HG03575 (cell line): ENCODE data around the gene UQCC5.

Source experiments
- ATAC-seq: cut with Tn5 transposase; IDR thresholded peaks from one replicate; pipeline ENCODE4 v1.9.1; 2021; ENCODE audit not compliant: unreplicated experiment, insufficient number of reproducible peaks, low FRiP score; ENCODE audit errors: extremely low read depth

The UQCC5 gene

GRCh38 chr3:52502808-52503350 lies 33.5 kb upstream of the UQCC5 start:
- ATAC-seq = no peak

- no peak for ATAC-seq
Observed at GRCh38 chr3:52503788-52504424, 32.5 kb upstream of the UQCC5 start.

- no peak for ATAC-seq
Observed at GRCh38 chr3:52504977-52505376, 31.4 kb upstream of the UQCC5 start.

GRCh38 chr3:52506266-52506966 lies 30.0 kb upstream of the UQCC5 start:
- ATAC-seq = no peak

- ATAC-seq = no peak
Observed at GRCh38 chr3:52507359-52507758, 29.0 kb upstream of the UQCC5 start.

GRCh38 chr3:52509753-52510328 lies 26.6 kb upstream of the UQCC5 start:
- no peak for ATAC-seq

GRCh38 chr3:52511509-52511908 lies 24.9 kb upstream of the UQCC5 start:
- no peak for ATAC-seq

GRCh38 chr3:52512105-52512504 lies 24.3 kb upstream of the UQCC5 start:
- no peak for ATAC-seq

- ATAC-seq = no peak
Observed at GRCh38 chr3:52512727-52513126, 23.7 kb upstream of the UQCC5 start.

GRCh38 chr3:52513281-52513680 lies 23.1 kb upstream of the UQCC5 start:
- ATAC-seq = no peak

GRCh38 chr3:52514576-52514975 lies 21.8 kb upstream of the UQCC5 start:
- no peak for ATAC-seq

- ATAC-seq = no peak
Observed at GRCh38 chr3:52515192-52515591, 21.2 kb upstream of the UQCC5 start.

- ATAC-seq = no peak
Observed at GRCh38 chr3:52516509-52517195, 19.8 kb upstream of the UQCC5 start.

- ATAC-seq = no peak
Observed at GRCh38 chr3:52517796-52518722, 18.3 kb upstream of the UQCC5 start.

GRCh38 chr3:52518723-52519444 lies 17.5 kb upstream of the UQCC5 start:
- no peak for ATAC-seq

- no peak for ATAC-seq
Observed at GRCh38 chr3:52519445-52520140, 16.8 kb upstream of the UQCC5 start.

GRCh38 chr3:52520141-52520667 lies 16.2 kb upstream of the UQCC5 start:
- ATAC-seq = no peak
